Activated B cell treated with CpG ODN at 0.5 μM for 24 hours (primary cell): ENCODE results near the gene PPP4R2. TPM values are rescaled to one million over a fixed set of nuclear protein-coding genes. Genes with fewer than 3 reads are reported as not detected.
A peak's percentile ranks its signal among the peaks of the same experiment; 100 is the strongest.

Source experiments
- ATAC-seq: fragments of 200-7000 bp; cut with Tn5 transposase; one replicate; pipeline ENCODE4 v1.10.0; 2021; ENCODE audit warnings: low read depth, mild to moderate bottlenecking, moderate library complexity
- CTCF ChIA-PET: fragments of 350-600 bp; sonication (Branson Sonifier 250); formaldehyde crosslinking; loops from one replicate; lab custom pipeline; 2021; ENCODE audit warnings: antibody characterized with exemption; lab: Charles Lee
- POLR2A ChIA-PET: fragments of 350-600 bp; sonication (Branson Sonifier 250); formaldehyde crosslinking; loops from one replicate; lab custom pipeline; 2021; ENCODE audit warnings: antibody characterized with exemption; lab: Charles Lee
- DNase-seq: peaks from one replicate; pipeline ENCODE4 v3.0.0; 2022
- H3K27ac Mint-ChIP-seq: one replicate; pipeline ENCODE4 v1.8.0; 2020; ENCODE audit warnings: mixed read lengths
- H3K27me3 Mint-ChIP-seq: one replicate; pipeline ENCODE4 v1.8.0; 2021; ENCODE audit warnings: mixed read lengths
- H3K36me3 Mint-ChIP-seq: one replicate; pipeline ENCODE4 v1.8.0; 2021; ENCODE audit warnings: low read depth, mixed read lengths
- H3K4me1 Mint-ChIP-seq: one replicate; pipeline ENCODE4 v1.8.0; 2021; ENCODE audit warnings: mixed read lengths
- H3K4me3 Mint-ChIP-seq: one replicate; pipeline ENCODE4 v1.8.0; 2020; ENCODE audit warnings: mild to moderate bottlenecking, mixed read lengths
- H3K9me3 Mint-ChIP-seq: one replicate; pipeline ENCODE4 v1.8.0; 2020; ENCODE audit warnings: mixed read lengths
- CTCF ChIP-seq: fragments of 200-600 bp; IDR thresholded peaks from one replicate; pipeline ENCODE4 v1.8.0; 2022; ENCODE audit warnings: antibody characterized with exemption, mild to moderate bottlenecking
- intact Hi-C: fragments of 100-400 bp; cut with micrococcal nuclease; formaldehyde crosslinking; loops from one replicate; pipeline ENCODE4 v1.15.1; 2024
- total RNA-seq: library from RNA; stranded (reverse); gene quantifications from 2 replicates; pipeline ENCODE4 v1.2.3, GENCODE V29; 2022

Gene PPP4R2
- total RNA-seq, 1 donor from 2014 or later: 59.7 TPM

DNA sequence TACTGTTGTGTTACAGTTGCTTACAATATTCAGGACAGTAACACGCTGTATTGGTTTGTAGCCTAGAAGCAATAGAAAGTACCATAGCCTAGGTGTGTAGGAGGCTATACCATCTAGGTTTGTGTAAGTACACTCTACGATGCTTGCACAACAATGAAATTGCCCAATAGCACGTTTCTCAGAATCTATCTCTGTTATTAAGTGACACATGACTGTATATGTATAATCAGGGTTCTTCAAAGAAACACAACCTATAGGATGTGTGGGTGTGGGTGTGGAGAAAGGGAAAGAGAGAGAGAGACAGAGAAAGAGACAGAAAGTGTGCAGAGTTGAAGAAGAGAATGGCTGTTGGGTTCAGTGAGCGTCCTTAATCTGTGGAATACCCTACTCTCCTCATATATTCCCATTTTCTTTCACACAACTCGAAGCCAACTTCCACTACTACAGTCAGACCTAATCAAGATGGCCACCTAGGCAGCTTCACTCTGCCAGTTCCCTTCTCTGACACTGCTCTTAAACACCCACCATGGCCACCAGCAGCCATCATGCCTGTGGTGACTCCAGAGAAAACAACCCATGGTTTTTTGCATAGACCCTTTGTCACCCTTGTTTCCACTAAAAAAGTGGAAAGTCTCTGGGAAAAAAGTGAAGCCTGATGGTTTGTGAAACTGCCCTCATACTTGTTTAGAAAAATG, 5.8 kb upstream of the PPP4R2 start:
- no peak for TF ChIP-seq CTCF
- no peaks in the 10 kb centered on the region for H3K9me3 Mint-ChIP-seq
- H3K4me3 Mint-ChIP-seq: no peak overlapping the region
- H3K36me3 Mint-ChIP-seq: no peaks in the 10 kb centered on the region
- intact Hi-C loops: no loop called here
- ChIA-PET CTCF (no interaction called here), POLR2A (no interaction called here)
- ATAC-seq (no peak), DNase-seq (no peak)
- H3K4me1 Mint-ChIP-seq: no peaks in the 10 kb centered on the region
- no peak overlapping the region for H3K27ac Mint-ChIP-seq
- no peaks in the 10 kb centered on the region for H3K27me3 Mint-ChIP-seq

DNA sequence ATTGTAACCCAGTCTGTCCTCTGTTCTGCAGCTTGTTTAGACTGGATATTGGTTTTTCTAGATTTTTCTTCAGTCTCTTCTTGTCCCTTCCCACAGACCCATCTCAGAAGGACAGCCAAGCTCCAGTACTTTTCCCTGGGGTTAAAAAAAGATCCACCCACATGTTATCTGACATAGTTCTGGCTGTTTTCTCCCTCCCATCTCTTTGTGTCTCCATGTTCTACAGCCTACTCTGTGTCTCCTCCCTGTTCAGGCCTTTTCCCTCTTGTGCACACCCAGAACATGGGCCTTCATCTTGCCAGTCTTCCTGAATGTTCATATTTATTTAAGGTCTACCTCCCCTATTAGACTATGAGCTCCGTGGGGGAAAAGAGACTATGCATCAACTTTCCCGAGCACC, 5.1 kb upstream of the PPP4R2 start:
- ChIA-PET CTCF (no interaction called here), POLR2A (no interaction called here)
- DNase-seq: no peak

DNA sequence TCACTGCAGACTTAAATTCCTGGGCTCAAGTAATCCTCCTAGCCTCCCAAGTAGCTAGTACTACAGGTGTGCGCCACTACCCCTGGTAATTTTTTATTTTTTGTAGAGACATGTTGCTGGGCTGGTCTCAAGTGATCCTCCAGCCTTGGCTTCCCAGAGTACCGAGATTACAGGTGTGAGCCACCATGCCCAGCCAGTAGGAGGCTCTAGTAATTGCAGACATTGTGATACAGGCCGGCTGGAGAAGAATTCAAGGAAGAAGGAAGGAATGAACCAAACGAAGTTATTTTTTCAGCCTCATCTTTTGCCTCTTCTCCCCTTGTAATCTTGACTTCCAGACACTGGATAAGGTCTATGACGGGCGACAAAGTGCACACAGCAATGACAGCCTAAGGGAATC, 3.2 kb upstream of the PPP4R2 start:
- no peak overlapping the region for H3K27ac Mint-ChIP-seq
- no peak for TF ChIP-seq CTCF
- H3K4me3 Mint-ChIP-seq: no peak overlapping the region
- peaks cover 10% of the 10 kb centered on the region for H3K4me1 Mint-ChIP-seq
- intact Hi-C loops: no loop called here
- CTCF ChIA-PET: no interaction called here
- POLR2A ChIA-PET: interaction anchor here (0.6 kb wide), 1 partner anchor 654 kb away, joined by 3 read pairs; no protein-coding TSS in a partner anchor
- ATAC-seq (no peak), DNase-seq (no peak)
- H3K27me3 Mint-ChIP-seq: no peaks in the 10 kb centered on the region
- H3K9me3 Mint-ChIP-seq: no peaks in the 10 kb centered on the region
- H3K36me3 Mint-ChIP-seq: peaks cover 8% of the 10 kb centered on the region

More for the DNA sequence above, 5.1 kb upstream of the PPP4R2 start:
- no peak for TF ChIP-seq CTCF
- no peaks in the 10 kb centered on the region for H3K4me1 Mint-ChIP-seq
- H3K36me3 Mint-ChIP-seq: no peaks in the 10 kb centered on the region
- intact Hi-C loops: no loop called here
- no peak for ATAC-seq
- no peak overlapping the region for H3K27ac Mint-ChIP-seq
- no peak overlapping the region for H3K4me3 Mint-ChIP-seq
- no peaks in the 10 kb centered on the region for H3K27me3 Mint-ChIP-seq
- H3K9me3 Mint-ChIP-seq: no peaks in the 10 kb centered on the region

DNA sequence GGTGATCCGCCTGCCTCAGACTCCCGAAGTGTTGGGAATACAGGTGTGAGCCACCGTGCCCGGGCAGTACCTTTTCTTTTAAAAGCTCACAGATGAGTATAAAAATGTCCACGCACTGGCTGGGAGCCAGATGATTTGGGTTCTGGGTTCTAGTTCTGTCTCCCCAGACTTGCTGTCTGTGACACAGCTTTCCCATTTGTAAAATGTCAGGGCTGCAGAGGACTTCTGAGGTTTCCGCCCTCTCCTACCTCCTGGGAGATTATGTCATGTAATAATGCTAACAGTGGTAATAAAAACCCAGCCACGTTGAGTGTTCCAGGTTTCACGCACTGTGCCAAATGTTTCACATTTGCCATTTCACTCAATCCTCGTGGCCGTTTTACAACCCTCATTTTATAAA, 1.3 kb upstream of the PPP4R2 start:
- TF ChIP-seq CTCF: no peak
- H3K27ac Mint-ChIP-seq: no peak overlapping the region
- peak overlapping the region; percentile 55 for H3K4me3 Mint-ChIP-seq
- H3K27me3 Mint-ChIP-seq: no peaks in the 10 kb centered on the region
- CTCF ChIA-PET: no interaction called here
- peaks cover 27% of the 10 kb centered on the region for H3K4me1 Mint-ChIP-seq
- POLR2A ChIA-PET: no interaction called here
- H3K36me3 Mint-ChIP-seq: peaks cover 25% of the 10 kb centered on the region
- no peaks in the 10 kb centered on the region for H3K9me3 Mint-ChIP-seq
- DNase-seq (no peak), ATAC-seq (no peak)
- intact Hi-C loops: loop anchor here (5.0 kb wide), 4 partner anchors 37 to 893 kb away; no protein-coding TSS in a partner anchor

DNA sequence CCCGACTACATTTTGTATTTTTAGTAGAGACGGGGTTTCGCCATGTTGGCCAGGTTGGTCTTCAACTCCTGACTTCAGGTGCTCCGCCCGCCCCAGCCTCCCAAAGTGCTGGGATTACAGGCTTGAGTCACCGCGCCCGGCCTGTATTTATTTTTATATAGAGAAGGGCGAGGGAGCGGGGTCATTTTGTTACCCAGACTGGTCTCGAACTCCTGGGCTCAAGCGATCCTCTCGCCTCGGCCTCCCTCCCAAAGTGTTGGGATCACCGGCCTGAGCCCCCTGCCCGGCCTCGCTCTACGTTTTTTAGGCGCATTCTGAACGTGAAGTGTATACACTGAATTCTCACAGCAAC, 514 bp upstream of the PPP4R2 start:
- intact Hi-C loops: loop anchor here (2.0 to 5.0 kb wide), 8 partner anchors 36 to 1271 kb away; partner anchors contain the start of genes EIF4E3 and RYBP
- DNase-seq: no peak
- H3K36me3 Mint-ChIP-seq: peaks cover 33% of the 10 kb centered on the region
- H3K4me1 Mint-ChIP-seq: peaks cover 34% of the 10 kb centered on the region
- POLR2A ChIA-PET: interaction anchor here (0.6 kb wide), 1 partner anchor 21 kb away, joined by 4 read pairs; no protein-coding TSS in a partner anchor
- no peak for TF ChIP-seq CTCF
- no peaks in the 10 kb centered on the region for H3K9me3 Mint-ChIP-seq
- peak overlapping the region; percentile 89 for H3K4me3 Mint-ChIP-seq
- peak overlapping the region; percentile 79 for H3K27ac Mint-ChIP-seq
- CTCF ChIA-PET: no interaction called here
- ATAC-seq: no peak
- H3K27me3 Mint-ChIP-seq: no peaks in the 10 kb centered on the region
